ENCODE data around the gene FNDC3B. TPM values are rescaled to one million over a fixed set of nuclear protein-coding genes. Genes with fewer than 3 reads are reported as not detected.

Gene FNDC3B
- total and polyA plus RNA-seq, 2 of the 8 experiments (the other 6 are each of a cell fraction or from before 2014, with no cell fraction given), result 14.1 to 44.4 TPM

GRCh38 chr3:172446198-172446597 is 406.8 kb downstream of the FNDC3B start (continued):
- TF ChIP-seq CHD7 (IDR thresholded peaks at IDR 0.05; ENCODE audit: insufficient replicate concordance, low read length) (no peak), SUZ12 (IDR thresholded peaks at IDR 0.05; ENCODE audit: low read length) (no peak), CBX8 (IDR thresholded peaks at IDR 0.05; ENCODE audit: borderline replicate concordance, low read depth, low read length) (no peak), EGR1 (IDR thresholded peaks at IDR 0.05; ENCODE audit: borderline replicate concordance, low read depth, low read length) (no peak), NRF1 (IDR thresholded peaks at IDR 0.05; ENCODE audit: low read depth, low read length) (no peak), JUN (IDR thresholded peaks at IDR 0.05; ENCODE audit: low read depth, low read length) (no peak), SP1 (IDR thresholded peaks at IDR 0.05; ENCODE audit: low read depth, low read length) (no peak), SP4 (IDR thresholded peaks at IDR 0.05; ENCODE audit: low read length) (no peak), EP300 (IDR thresholded peaks at IDR 0.05; ENCODE audit: borderline replicate concordance in 1 of 2, low read depth in 2 of 2, low read length in 2 of 2) (no peak), KDM5A (IDR thresholded peaks at IDR 0.05; ENCODE audit: low read length) (no peak)
